Fibroblast of lung (primary cell): Measurements from ENCODE around the gene TOX2.

ENCODE experiments used
- EZH2 ChIP-seq: IDR thresholded peaks from 2 replicates; pipeline ENCODE4 v1.5.1; 2012; ENCODE audit warnings: low read length, control low read depth, mild to moderate bottlenecking; ENCODE audit errors: missing control alignments
- TF ChIP-seq, protein P1 (sequence below), 2 donors: IDR thresholded peaks in 1 of 2; conservative IDR thresholded peaks in 1 of 2; 1 replicate in 1 of 2; 2 replicates in 1 of 2; pipeline ENCODE4 v1.5.1; 2011 to 2012; ENCODE audit warnings: low read length in 2 of 2, control low read depth in 1 of 2, inconsistent platforms in 1 of 2, low read depth in 1 of 2, mild to moderate bottlenecking in 1 of 2

DNA sequence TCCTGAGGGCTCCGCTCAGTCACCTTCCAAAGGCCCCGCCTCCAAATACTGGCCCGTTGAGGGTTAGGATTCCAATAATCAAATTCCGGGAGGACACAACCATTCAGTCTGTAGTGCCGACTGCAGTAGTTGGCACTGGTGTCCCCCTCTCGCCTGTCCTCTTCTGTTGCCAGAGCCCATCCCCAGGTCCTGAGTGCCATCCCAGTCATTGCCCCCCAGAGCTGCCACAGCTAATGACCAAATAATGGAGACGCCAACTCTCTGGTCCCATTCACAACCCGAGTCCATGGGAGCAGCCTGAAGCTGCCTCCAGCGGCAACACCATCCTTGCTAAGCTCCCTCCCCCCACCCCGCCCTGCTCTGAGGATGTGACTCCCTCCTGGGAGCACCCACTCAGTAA is 156.4 kb downstream of the TOX2 start:
- TF ChIP-seq, protein P1, sequence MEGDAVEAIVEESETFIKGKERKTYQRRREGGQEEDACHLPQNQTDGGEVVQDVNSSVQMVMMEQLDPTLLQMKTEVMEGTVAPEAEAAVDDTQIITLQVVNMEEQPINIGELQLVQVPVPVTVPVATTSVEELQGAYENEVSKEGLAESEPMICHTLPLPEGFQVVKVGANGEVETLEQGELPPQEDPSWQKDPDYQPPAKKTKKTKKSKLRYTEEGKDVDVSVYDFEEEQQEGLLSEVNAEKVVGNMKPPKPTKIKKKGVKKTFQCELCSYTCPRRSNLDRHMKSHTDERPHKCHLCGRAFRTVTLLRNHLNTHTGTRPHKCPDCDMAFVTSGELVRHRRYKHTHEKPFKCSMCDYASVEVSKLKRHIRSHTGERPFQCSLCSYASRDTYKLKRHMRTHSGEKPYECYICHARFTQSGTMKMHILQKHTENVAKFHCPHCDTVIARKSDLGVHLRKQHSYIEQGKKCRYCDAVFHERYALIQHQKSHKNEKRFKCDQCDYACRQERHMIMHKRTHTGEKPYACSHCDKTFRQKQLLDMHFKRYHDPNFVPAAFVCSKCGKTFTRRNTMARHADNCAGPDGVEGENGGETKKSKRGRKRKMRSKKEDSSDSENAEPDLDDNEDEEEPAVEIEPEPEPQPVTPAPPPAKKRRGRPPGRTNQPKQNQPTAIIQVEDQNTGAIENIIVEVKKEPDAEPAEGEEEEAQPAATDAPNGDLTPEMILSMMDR (conservative IDR thresholded peaks at IDR 0.05 in 1 of 2, IDR thresholded peaks at IDR 0.05 in 1 of 2; ENCODE audit: low read depth in 1 of 2, low read length in 2 of 2), result no peak
- no peak for TF ChIP-seq EZH2
